K562 (cell line): ENCODE results near the gene HSPH1. TPM values are rescaled to one million over a fixed set of nuclear protein-coding genes. Genes with fewer than 3 reads are reported as not detected.

ENCODE experiments used
- ATAC-seq: fragments of 200-7000 bp; cut with Tn5 transposase; 3 replicates; pipeline ENCODE4 v1.9.1; 2020; ENCODE audit warnings: moderate library complexity
- BruUV-seq: library from RNA; stranded (reverse); fragments of 400-500 nt; replicated peaks from 2 replicates; lab custom pipeline; 2021; lab: Mats Ljungman, UMichigan
- CTCF ChIA-PET: fragments of 300-600 bp; formaldehyde crosslinking; extraction: SDS; loops from one replicate; lab custom pipeline; 2021; ENCODE audit warnings: low intra/inter-chr PET ratio; lab: Yijun Ruan, JAX
- POLR2A ChIA-PET: fragments of 300-600, 350-650 bp; sonication (Branson Sonifier 250); formaldehyde crosslinking; extraction: SDS; loops from one replicate; lab custom pipeline; 2021; ENCODE audit warnings: antibody characterized with exemption, inconsistent platforms; lab: Yijun Ruan, JAX
- DNase-seq, 4 experiments: peaks; one replicate each; pipeline versions ENCODE4 v3.0.0 to v3.0.0-alpha.2; 2011 to 2018; ENCODE audit warnings: low spot score in 3 of 4, mixed read lengths in 3 of 4; ENCODE audit errors: extremely low read depth in 1 of 4
- FAIRE-seq: peaks from 2 replicates; lab custom pipeline; 2011; peaks lifted over from hg19 to GRCh38; lab: Jason Lieb, UNC
- H2AFZ ChIP-seq: 2 replicates; pipeline ENCODE4 v1.6.0; 2011; ENCODE audit warnings: low read depth, low read length, control low read depth, inconsistent platforms
- H3K27ac ChIP-seq: fragments of 200-600 bp; 3 replicates; pipeline ENCODE4 v1.8.0; 2011; ENCODE audit warnings: low read depth, mild to moderate bottlenecking, control low read depth, inconsistent platforms, low read length, moderate library complexity, mixed read lengths; ENCODE audit errors: extremely low read depth
- H3K27me3 ChIP-seq, 2 experiments: fragments of 300-600 bp in 1 of 2; 2 replicates in 1 of 2; 3 replicates in 1 of 2; pipeline versions ENCODE4 v1.6.0 to v1.8.0; 2011; ENCODE audit warnings: inconsistent platforms in 2 of 2, low read length in 2 of 2, mild to moderate bottlenecking in 1 of 2, mixed read lengths in 1 of 2, moderate library complexity in 1 of 2; ENCODE audit not compliant: control insufficient read depth in 2 of 2, insufficient read depth in 2 of 2
- H3K36me3 ChIP-seq: fragments of 300-600 bp; 3 replicates; pipeline ENCODE4 v1.8.0; 2011; ENCODE audit warnings: mild to moderate bottlenecking, low read length, inconsistent platforms; ENCODE audit not compliant: control insufficient read depth, insufficient read depth
- H3K4me1 ChIP-seq, 2 experiments: fragments of 200-600 bp in 1 of 2; replicated peaks in 1 of 2; 2 replicates in 1 of 2; 3 replicates in 1 of 2; pipeline versions ENCODE4 v1.5.1 to v1.8.0; 2011; ENCODE audit warnings: inconsistent platforms in 2 of 2, low read length in 2 of 2, mild to moderate bottlenecking in 1 of 2, mixed read lengths in 1 of 2, moderate library complexity in 1 of 2; ENCODE audit not compliant: control insufficient read depth in 2 of 2, insufficient read depth in 2 of 2
- H3K4me2 ChIP-seq: 2 replicates; pipeline ENCODE4 v1.6.1; 2011; ENCODE audit warnings: low read length, control low read depth, inconsistent platforms, mixed read lengths; ENCODE audit not compliant: insufficient read depth
- H3K4me3 ChIP-seq: fragments of 200-600 bp; sonication (generic), shearing (Covaris generic); 2 replicates; pipeline ENCODE4 v1.5.1; 2016; ENCODE audit warnings: control low read depth, inconsistent platforms
- H3K79me2 ChIP-seq: fragments of 200-600 bp; 3 replicates; pipeline ENCODE4 v1.8.0; 2011; ENCODE audit warnings: low read length, inconsistent platforms; ENCODE audit not compliant: control insufficient read depth, insufficient read depth
- H3K9ac ChIP-seq, 2 experiments: 2 replicates each; pipeline versions ENCODE4 v1.6.0 to v1.6.1; 2011; ENCODE audit warnings: low read depth in 2 of 2, low read length in 2 of 2, control low read depth in 1 of 2, inconsistent platforms in 1 of 2, mild to moderate bottlenecking in 1 of 2, mixed read lengths in 1 of 2; ENCODE audit not compliant: insufficient read depth in 1 of 2
- H3K9me1 ChIP-seq: one replicate; pipeline ENCODE4 v1.6.0; 2011; ENCODE audit warnings: inconsistent platforms, mild to moderate bottlenecking, low read length, moderate library complexity; ENCODE audit not compliant: control insufficient read depth, insufficient read depth
- H3K9me3 ChIP-seq: replicated peaks from 2 replicates; pipeline ENCODE4 v1.5.1; 2011; ENCODE audit warnings: low read depth, low read length, inconsistent platforms; ENCODE audit not compliant: control insufficient read depth, insufficient read depth
- H4K20me1 ChIP-seq: replicated peaks from 2 replicates; pipeline ENCODE4 v1.6.1; 2011; ENCODE audit warnings: low read length, inconsistent platforms, mixed read lengths; ENCODE audit not compliant: control insufficient read depth, insufficient read depth
- FOXM1 ChIP-seq, 2 experiments: fragments of 450-650 bp in 1 of 2; sonication (generic) in 1 of 2; formaldehyde crosslinking in 1 of 2; IDR thresholded peaks; 2 replicates each; pipeline versions ENCODE4 v1.6.1 to v1.9.0; 2017 to 2022; ENCODE audit warnings: low read depth in 2 of 2, mild to moderate bottlenecking in 2 of 2, missing genetic modification reagents in 1 of 2, moderate library complexity in 1 of 2
- MCM3 ChIP-seq: fragments of 450-650 bp; IDR thresholded peaks from 2 replicates; pipeline ENCODE4 v1.6.1; 2016
- PCBP2 ChIP-seq: fragments of 200-400 bp; formaldehyde crosslinking; IDR thresholded peaks from 2 replicates; pipeline ENCODE4 v1.6.1; 2018; ENCODE audit warnings: low read length, low read depth, mild to moderate bottlenecking, moderate library complexity; ENCODE audit not compliant: poor library complexity, severe bottlenecking
- XRCC4 ChIP-seq: IDR thresholded peaks from one replicate; pipeline ENCODE4 v1.6.1; 2011; ENCODE audit not compliant: insufficient read depth, insufficient read length; ENCODE audit errors: extremely low read depth
- ZNF274 ChIP-seq: IDR thresholded peaks from 2 replicates; pipeline ENCODE4 v1.6.1; 2011; ENCODE audit warnings: low read depth, mild to moderate bottlenecking, low read length, moderate library complexity, borderline replicate concordance
- ZNF561 ChIP-seq: fragments of 450-650 bp; formaldehyde crosslinking; conservative IDR thresholded peaks from 2 replicates; pipeline ENCODE4 v1.4.0; 2020; ENCODE audit warnings: mild to moderate bottlenecking, moderate library complexity
- WGBS: fragments of 100-300 bp; shearing (Covaris generic); methylation state at CpG from one replicate; pipeline ENCODE4 v1.1.6; 2016; ENCODE audit warnings: low coverage, mixed read lengths; ENCODE audit not compliant: insufficient coverage; ENCODE audit errors: missing lambda C conversion rate; 5-methylcytosine and 5-hydroxymethylcytosine counted together
- in situ Hi-C: fragments of 300-500 bp; cut with MboI; formaldehyde crosslinking; loops from 4 replicates; pipeline ENCODE4 v1.15.0; 2018; ENCODE audit warnings: inconsistent platforms, mixed read lengths
- intact Hi-C: fragments of 100-400 bp; cut with micrococcal nuclease; formaldehyde crosslinking; loops from 2 replicates; pipeline ENCODE4 v1.14.2; 2022
- polyA plus RNA-seq, 8 experiments: library from polyadenylated mRNA; depleted of rRNA in 4 of 8; stranded (reverse) in 5 of 8; unstranded in 3 of 8; fragments of >200 nt; fragmentation: Nextera tagmentation in 2 of 8; fragmentation: Illumina TruSeq in 1 of 8; extraction: Ambion mirVana in 2 of 8; extraction: Trizol in 1 of 8; gene quantifications; 2 replicates each; pipeline versions ENCODE4 v1.2.1 to v1.2.3, GENCODE V29; 2011 to 2014; ENCODE audit warnings: inconsistent platforms in 1 of 8, missing spikeins in 1 of 8
- total RNA-seq, 7 experiments: library from RNA; depleted of rRNA in 6 of 7; stranded (reverse); fragments of >200 nt in 6 of 7; fragmentation: Illumina TruSeq in 2 of 7; extraction: Trizol in 2 of 7; gene quantifications; 2 replicates each; pipeline versions ENCODE4 v1.2.1 to v1.2.3, GENCODE V29; 2011 to 2021; ENCODE audit warnings: low replicate concordance in 1 of 7
- TF ChIP-seq, protein P1 (sequence below): fragments of 250-450 bp; sonication (Bioruptor Pico); IDR thresholded peaks from 2 replicates; pipeline ENCODE4 v1.4.0; 2020; ENCODE audit warnings: mild to moderate bottlenecking, moderate library complexity

HSPH1 gene
- total and polyA plus RNA-seq, 9 of the 15 experiments (the other 6 are each of a cell fraction or from before 2014, with no cell fraction given) = 34.6 to 104 (median 64.7) TPM

DNA sequence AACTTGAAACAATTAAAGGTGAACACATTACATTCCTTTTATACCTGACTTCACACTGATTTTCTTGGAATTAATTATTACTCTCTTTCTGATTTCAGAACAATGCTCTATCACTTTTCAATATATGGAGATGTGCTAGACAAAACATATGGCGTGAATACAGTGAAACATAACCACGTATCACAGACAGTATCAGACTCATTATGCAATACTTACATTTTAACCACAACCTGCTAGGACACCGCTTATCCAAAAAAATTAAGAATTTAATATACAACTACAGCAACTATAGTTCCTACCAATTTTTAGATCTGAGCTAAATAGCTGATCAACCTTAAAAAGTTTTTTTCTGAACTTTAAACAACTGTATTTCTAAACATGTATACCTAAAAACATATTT lies 9.9 kb downstream of the HSPH1 start:
- H4K20me1 ChIP-seq = no peaks in the 10 kb centered on the region
- ChIA-PET POLR2A (no interaction called here), CTCF (no interaction called here)
- BruUV-seq = no TSS peak
- no peak overlapping the region for H3K27ac ChIP-seq
- no peaks in the 10 kb centered on the region for H3K9me3 ChIP-seq
- no peak for DNase-seq
- no peaks in the 10 kb centered on the region for H3K4me1 ChIP-seq
- no peaks in the 10 kb centered on the region for H3K9me1 ChIP-seq
- peaks cover 4% of the 10 kb centered on the region; the same call in 2 of the 3 replicates for H3K79me2 ChIP-seq
- intact Hi-C loops = no loop called here
- no peak overlapping the region for H3K4me3 ChIP-seq
- H3K36me3 ChIP-seq = peaks cover 93% of the 10 kb centered on the region
- TF ChIP-seq ZNF561 (CRISPR knock-in tag) (no peak), ZNF274 (no peak), PCBP2 (no peak), FOXM1 (IDR thresholded peaks at IDR 0.05; ENCODE audit: low read depth) (no peak), FOXM1 (CRISPR knock-in tag; IDR thresholded peaks at IDR 0.05; ENCODE audit: low read depth) (no peak), MCM3 (no peak), XRCC4 (no peak)
- TF ChIP-seq, protein P1, sequence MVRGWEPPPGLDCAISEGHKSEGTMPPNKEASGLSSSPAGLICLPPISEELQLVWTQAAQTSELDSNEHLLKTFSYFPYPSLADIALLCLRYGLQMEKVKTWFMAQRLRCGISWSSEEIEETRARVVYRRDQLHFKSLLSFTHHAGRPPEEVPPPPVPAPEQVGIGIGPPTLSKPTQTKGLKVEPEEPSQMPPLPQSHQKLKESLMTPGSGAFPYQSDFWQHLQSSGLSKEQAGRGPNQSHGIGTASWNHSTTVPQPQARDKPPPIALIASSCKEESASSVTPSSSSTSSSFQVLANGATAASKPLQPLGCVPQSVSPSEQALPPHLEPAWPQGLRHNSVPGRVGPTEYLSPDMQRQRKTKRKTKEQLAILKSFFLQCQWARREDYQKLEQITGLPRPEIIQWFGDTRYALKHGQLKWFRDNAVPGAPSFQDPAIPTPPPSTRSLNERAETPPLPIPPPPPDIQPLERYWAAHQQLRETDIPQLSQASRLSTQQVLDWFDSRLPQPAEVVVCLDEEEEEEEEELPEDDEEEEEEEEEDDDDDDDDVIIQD (CRISPR knock-in tag) = no peak
- TF ChIP-seq, all 486 proteins: peak for 0
- in situ Hi-C loops = no loop called here
- no peak for ATAC-seq
- no peak for FAIRE-seq
- Histone ChIP-seq H3K9ac (no peak overlapping the region), H2AFZ (no peak overlapping the region), H3K4me2 (no peak overlapping the region), H3K27me3 (no peaks in the 10 kb centered on the region)
- 94% methylated on average over 3 of the region's 3 CpGs for WGBS
